Esophagus muscularis mucosa (tissue), 4 donors: ENCODE data around the gene NAV2. TPM values are rescaled to one million over a fixed set of nuclear protein-coding genes. Genes with fewer than 3 reads are reported as not detected.

Experiments used
- DNase-seq: peaks from one replicate; pipeline ENCODE4 v3.0.0-alpha.2; 2017; ENCODE audit errors: extremely low spot score
- H3K27ac ChIP-seq, 4 donors: fragments of 200-600 bp; sonication (generic); replicated peaks in 1 of 4; 1 replicate in 3 of 4; 2 replicates in 1 of 4; pipeline ENCODE4 v1.5.1; 2016 to 2019; ENCODE audit warnings: mild to moderate bottlenecking in 1 of 4
- H3K27me3 ChIP-seq, 4 donors: fragments of 200-600 bp; sonication (generic); one replicate each; pipeline versions ENCODE4 v1.5.1 to v1.6.0; 2016 to 2019
- H3K36me3 ChIP-seq, 4 donors: fragments of 200-600 bp; sonication (generic); one replicate each; pipeline ENCODE4 v1.5.1; 2016 to 2019
- H3K4me1 ChIP-seq, 4 donors: fragments of 200-600 bp; sonication (generic); one replicate each; pipeline ENCODE4 v1.5.1; 2016 to 2019
- H3K4me3 ChIP-seq, 4 donors: fragments of 200-600 bp; sonication (generic); 1 replicate in 2 of 4; 2 replicates in 2 of 4; pipeline ENCODE4 v1.5.1; 2016 to 2019; ENCODE audit warnings: mild to moderate bottlenecking in 4 of 4, moderate library complexity in 1 of 4
- H3K9me3 ChIP-seq, 4 donors: fragments of 200-600 bp; sonication (generic); 1 replicate in 3 of 4; 2 replicates in 1 of 4; pipeline ENCODE4 v1.5.1; 2016 to 2019
- EP300 ChIP-seq: sonication (generic); formaldehyde crosslinking; IDR thresholded peaks from one replicate; pipeline ENCODE4 v1.6.1; 2017; ENCODE audit warnings: antibody characterized with exemption
- POLR2A ChIP-seq: fragments of 450-650 bp; IDR thresholded peaks from one replicate; pipeline ENCODE4 v1.6.1; 2017; ENCODE audit warnings: antibody characterized with exemption, moderate library complexity, mild to moderate bottlenecking, low read depth
- POLR2AphosphoS5 ChIP-seq, 2 donors: sonication (generic); formaldehyde crosslinking; IDR thresholded peaks; one replicate each; pipeline ENCODE4 v1.6.1; 2017; ENCODE audit warnings: antibody characterized with exemption in 2 of 2
- WGBS: methylation state at CpG from one replicate; pipeline ENCODE4 v1.1.5; 2018; 5-methylcytosine and 5-hydroxymethylcytosine counted together
- intact Hi-C: fragments of 100-400 bp; cut with DNase I; formaldehyde crosslinking; loops from one replicate; pipeline ENCODE4 v1.15.1; 2023
- total RNA-seq, 4 donors: library from RNA; depleted of rRNA; stranded (reverse); fragments of >200 nt; gene quantifications; one replicate each; pipeline versions ENCODE4 v1.1.0 to v1.2.1, GENCODE V29; 2016
- TF ChIP-seq, protein P1 (sequence below), 3 experiments: fragments of 200-600 bp in 2 of 3; fragments of 450-650 bp in 1 of 3; sonication (generic) in 2 of 3; IDR thresholded peaks; one replicate each; pipeline ENCODE4 v1.5.1; 2017 to 2019; ENCODE audit warnings: antibody characterized with exemption in 3 of 3, mild to moderate bottlenecking in 2 of 3, moderate library complexity in 1 of 3

The NAV2 gene
- total RNA-seq, 4 donors from 2014 or later = 21.9 to 57.0 (median 37.5) TPM

DNA sequence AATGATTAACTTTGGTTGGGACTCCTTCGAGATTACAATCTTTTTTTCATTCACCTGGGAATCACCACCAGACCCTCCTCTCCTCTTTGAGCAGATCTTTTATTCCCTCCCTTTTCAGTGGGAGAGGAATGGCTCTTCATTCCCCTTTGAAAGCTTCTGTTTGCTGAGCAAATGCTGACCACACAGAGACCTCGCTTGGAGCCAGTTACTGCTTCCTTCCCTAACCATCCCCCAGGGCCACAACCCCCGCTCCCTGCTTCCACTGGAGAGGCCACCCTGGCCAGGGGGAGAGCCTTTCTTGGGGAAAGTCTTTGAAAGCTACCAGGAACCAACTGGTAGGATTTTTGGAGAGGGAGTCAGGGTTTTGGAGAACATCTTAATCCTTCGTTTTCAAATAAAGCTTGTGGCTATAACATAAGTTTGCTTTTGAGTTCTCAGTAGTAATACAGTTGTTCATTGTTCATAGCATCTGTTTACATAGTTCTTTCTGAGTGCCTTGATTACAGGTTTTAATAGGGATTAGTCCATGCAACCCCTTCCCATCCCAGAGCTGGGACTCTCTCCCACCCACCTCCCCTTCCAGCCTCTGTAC lies 309.2 kb downstream of the NAV2 start:
- Histone ChIP-seq H3K9me3 (no peaks in the 10 kb centered on the region), H3K4me1 (peaks cover 9 to 52% (median 31%) of the 10 kb centered on the region in 4 donors), H3K27ac (no peak overlapping the region), H3K4me3 (no peak overlapping the region), H3K27me3 (no peaks in the 10 kb centered on the region), H3K36me3 (no peaks in the 10 kb centered on the region)
- TF ChIP-seq EP300 (no peak), POLR2A (no peak), POLR2AphosphoS5 (IDR thresholded peaks at IDR 0.05) (no peak)
- TF ChIP-seq, protein P1, sequence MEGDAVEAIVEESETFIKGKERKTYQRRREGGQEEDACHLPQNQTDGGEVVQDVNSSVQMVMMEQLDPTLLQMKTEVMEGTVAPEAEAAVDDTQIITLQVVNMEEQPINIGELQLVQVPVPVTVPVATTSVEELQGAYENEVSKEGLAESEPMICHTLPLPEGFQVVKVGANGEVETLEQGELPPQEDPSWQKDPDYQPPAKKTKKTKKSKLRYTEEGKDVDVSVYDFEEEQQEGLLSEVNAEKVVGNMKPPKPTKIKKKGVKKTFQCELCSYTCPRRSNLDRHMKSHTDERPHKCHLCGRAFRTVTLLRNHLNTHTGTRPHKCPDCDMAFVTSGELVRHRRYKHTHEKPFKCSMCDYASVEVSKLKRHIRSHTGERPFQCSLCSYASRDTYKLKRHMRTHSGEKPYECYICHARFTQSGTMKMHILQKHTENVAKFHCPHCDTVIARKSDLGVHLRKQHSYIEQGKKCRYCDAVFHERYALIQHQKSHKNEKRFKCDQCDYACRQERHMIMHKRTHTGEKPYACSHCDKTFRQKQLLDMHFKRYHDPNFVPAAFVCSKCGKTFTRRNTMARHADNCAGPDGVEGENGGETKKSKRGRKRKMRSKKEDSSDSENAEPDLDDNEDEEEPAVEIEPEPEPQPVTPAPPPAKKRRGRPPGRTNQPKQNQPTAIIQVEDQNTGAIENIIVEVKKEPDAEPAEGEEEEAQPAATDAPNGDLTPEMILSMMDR (IDR thresholded peaks at IDR 0.05) = no peak
- DNase-seq = no peak
- intact Hi-C loops = no loop called here
- 72% methylated on average over 4 of the region's 4 CpGs for WGBS

DNA sequence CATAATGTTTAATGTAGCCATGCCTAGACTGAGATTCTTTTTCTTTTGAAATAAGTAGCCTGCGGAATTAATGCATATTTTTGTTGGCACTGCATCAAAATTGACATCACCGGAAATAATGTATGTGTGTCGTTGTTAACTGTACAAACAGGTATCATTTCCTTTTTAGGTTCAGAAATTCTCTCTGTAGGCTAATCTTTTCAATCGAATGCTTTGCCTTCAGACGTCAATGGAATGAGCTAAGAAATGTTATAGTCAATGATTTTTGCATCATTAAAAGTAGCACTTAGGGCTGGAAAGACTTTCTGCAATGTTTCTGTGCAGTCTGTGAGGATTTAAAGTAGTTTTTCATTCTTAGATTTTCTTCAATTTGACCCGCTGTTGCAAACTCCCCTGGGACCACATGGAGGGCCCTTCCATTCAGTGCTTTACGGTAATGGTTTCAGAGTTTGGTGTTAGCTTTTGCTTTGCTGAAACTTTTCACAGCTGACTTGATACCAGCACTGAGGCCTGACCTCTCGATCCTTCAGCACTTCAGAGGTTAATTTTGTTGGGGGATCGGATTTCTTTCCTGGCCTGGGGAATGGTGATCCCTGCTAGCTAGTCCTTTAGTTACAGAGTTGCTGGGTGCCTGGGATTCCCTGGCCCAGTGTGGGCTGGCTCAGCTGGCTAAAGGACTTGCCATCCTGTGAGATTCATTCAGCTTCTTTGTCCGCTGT lies 309.9 kb downstream of the NAV2 start:
- no peak for DNase-seq

DNA sequence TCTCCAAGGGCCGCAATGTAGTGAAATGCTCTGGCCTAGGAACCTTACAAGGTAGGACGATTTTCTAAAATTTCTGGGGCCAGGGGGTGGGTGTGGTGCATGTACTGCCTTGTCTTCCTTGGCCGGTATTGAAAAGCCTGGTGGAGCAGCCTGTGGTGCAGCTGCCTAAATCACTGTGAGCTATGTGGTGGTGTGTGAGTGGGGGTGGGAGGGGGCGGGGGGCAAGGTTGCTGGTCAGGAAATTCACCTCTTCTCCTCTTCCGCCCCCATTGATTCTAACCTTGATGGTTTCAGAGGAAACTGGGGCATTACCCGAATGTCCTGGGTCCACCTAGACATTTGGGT lies 310.4 kb downstream of the NAV2 start:
- Histone ChIP-seq H3K4me1 (peaks cover 16 to 60% (median 39%) of the 10 kb centered on the region in 4 donors), H3K36me3 (no peaks in the 10 kb centered on the region), H3K27ac (no peak overlapping the region), H3K9me3 (no peaks in the 10 kb centered on the region), H3K4me3 (peak overlapping the region in 1 of 4 donors; percentile 7), H3K27me3 (no peaks in the 10 kb centered on the region)
- DNase-seq = no peak
- intact Hi-C loops = no loop called here
- TF ChIP-seq POLR2AphosphoS5 (IDR thresholded peaks at IDR 0.05) (no peak), POLR2A (no peak), EP300 (no peak)
- TF ChIP-seq, protein P1 (IDR thresholded peaks at IDR 0.05) = no peak
- WGBS = 69% methylated on average over 6 of the region's 6 CpGs

More for the DNA sequence above, 309.9 kb downstream of the NAV2 start:
- Histone ChIP-seq H3K4me1 (peaks cover 14 to 59% (median 38%) of the 10 kb centered on the region in 4 donors), H3K9me3 (no peaks in the 10 kb centered on the region), H3K36me3 (no peaks in the 10 kb centered on the region), H3K4me3 (peak overlapping the region in 1 of 4 donors; percentile 7), H3K27ac (no peak overlapping the region), H3K27me3 (no peaks in the 10 kb centered on the region)
- no peak for TF ChIP-seq EP300
- TF ChIP-seq POLR2AphosphoS5 (IDR thresholded peaks at IDR 0.05) = no peak
- no peak for TF ChIP-seq POLR2A
- TF ChIP-seq, protein P1 (IDR thresholded peaks at IDR 0.05) = no peak
- intact Hi-C loops = no loop called here
- 38% methylated on average over 10 of the region's 10 CpGs for WGBS

DNA sequence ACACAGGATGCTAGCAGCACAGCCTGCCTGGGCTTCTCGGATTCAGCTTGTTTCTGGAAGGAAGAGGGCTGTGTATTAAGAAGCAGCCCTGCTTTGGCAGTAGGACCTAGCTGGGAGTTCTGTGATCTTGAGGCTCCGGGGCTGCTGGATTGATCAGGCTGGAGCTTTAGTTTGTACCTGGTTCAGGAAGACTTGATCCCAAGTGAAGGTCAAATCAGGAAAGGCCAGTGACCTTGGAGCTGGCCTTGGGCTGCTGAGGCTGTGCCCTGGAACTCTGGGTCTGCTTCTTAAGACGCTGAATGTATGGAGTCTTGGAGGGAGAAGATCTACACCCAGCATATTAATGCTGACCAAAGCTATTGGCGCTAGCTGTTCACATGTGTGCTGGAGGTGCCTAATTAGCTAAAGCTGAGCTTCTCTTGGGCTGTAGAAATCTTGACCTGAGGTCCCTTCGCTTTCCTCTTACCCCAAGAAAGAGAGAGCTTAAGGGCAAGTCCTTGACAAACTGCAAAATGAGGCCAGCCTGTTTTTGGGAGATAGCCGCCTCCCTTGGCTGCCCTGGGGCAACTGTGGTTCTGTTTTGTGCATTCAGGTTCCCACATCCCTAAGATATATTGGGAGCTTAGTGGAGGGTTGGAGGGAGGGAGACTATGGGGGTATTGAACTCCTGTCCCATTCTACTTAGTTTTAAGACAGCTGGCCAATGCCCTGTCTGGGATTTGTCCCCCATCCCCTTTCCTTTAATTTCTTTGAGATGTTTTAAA lies 311.7 kb downstream of the NAV2 start:
- H3K27ac ChIP-seq = no peak overlapping the region
- no peaks in the 10 kb centered on the region for H3K27me3 ChIP-seq
- H3K36me3 ChIP-seq = no peaks in the 10 kb centered on the region
- no peak overlapping the region for H3K4me3 ChIP-seq
- DNase-seq = no peak
- H3K4me1 ChIP-seq = peaks cover 17 to 60% (median 39%) of the 10 kb centered on the region in 4 donors
- TF ChIP-seq POLR2AphosphoS5 (IDR thresholded peaks at IDR 0.05) (no peak), POLR2A (no peak), EP300 (no peak)
- TF ChIP-seq, protein P1 (IDR thresholded peaks at IDR 0.05) = no peak
- intact Hi-C loops = no loop called here
- H3K9me3 ChIP-seq = no peaks in the 10 kb centered on the region
- 87% methylated on average over 5 of the region's 6 CpGs for WGBS
